Fibroblast of pulmonary artery (primary cell): Measurements from ENCODE around the gene LRP8.

Experiments
- DNase-seq: peaks from one replicate; pipeline ENCODE4 v3.0.0-alpha.2; 2010; ENCODE audit warnings: low read depth
- H3K4me3 ChIP-seq: replicated peaks from 2 replicates; pipeline ENCODE4 v1.5.1; 2011; ENCODE audit warnings: low read depth, mild to moderate bottlenecking, control low read depth, low read length, moderate library complexity
- CTCF ChIP-seq: IDR thresholded peaks from 2 replicates; pipeline ENCODE4 v1.5.1; 2011; ENCODE audit warnings: mild to moderate bottlenecking, control low read depth, low read length, inconsistent platforms; ENCODE audit errors: missing control alignments

The LRP8 gene

GRCh38 chr1:53349968-53350852 lies 22.3 kb upstream of the LRP8 start:
- no peak for TF ChIP-seq CTCF
- no peak for DNase-seq
- H3K4me3 ChIP-seq = no peak overlapping the region

GRCh38 chr1:53349369-53349835 lies 21.5 kb upstream of the LRP8 start:
- no peak for TF ChIP-seq CTCF
- H3K4me3 ChIP-seq = no peak overlapping the region
- no peak for DNase-seq

- no peak for TF ChIP-seq CTCF
- no peak overlapping the region for H3K4me3 ChIP-seq
- DNase-seq = no peak
Observed at GRCh38 chr1:53348486-53349368, 20.9 kb upstream of the LRP8 start.

- no peak for TF ChIP-seq CTCF
Observed at GRCh38 chr1:53346814-53347176, 18.9 kb upstream of the LRP8 start.

GRCh38 chr1:53345996-53346813 lies 18.3 kb upstream of the LRP8 start:
- TF ChIP-seq CTCF = no peak

More at GRCh38 chr1:53346814-53347176, 18.9 kb upstream of the LRP8 start:
- no peak for DNase-seq
- H3K4me3 ChIP-seq = no peak overlapping the region

More at GRCh38 chr1:53345996-53346813, 18.3 kb upstream of the LRP8 start:
- no peak for DNase-seq
- no peak overlapping the region for H3K4me3 ChIP-seq
